Measurements from ENCODE around the gene LUM. TPM values are rescaled to one million over a fixed set of nuclear protein-coding genes. Genes with fewer than 3 reads are reported as not detected.

LUM gene
- total RNA-seq, result not detected in 2 replicates

DNA sequence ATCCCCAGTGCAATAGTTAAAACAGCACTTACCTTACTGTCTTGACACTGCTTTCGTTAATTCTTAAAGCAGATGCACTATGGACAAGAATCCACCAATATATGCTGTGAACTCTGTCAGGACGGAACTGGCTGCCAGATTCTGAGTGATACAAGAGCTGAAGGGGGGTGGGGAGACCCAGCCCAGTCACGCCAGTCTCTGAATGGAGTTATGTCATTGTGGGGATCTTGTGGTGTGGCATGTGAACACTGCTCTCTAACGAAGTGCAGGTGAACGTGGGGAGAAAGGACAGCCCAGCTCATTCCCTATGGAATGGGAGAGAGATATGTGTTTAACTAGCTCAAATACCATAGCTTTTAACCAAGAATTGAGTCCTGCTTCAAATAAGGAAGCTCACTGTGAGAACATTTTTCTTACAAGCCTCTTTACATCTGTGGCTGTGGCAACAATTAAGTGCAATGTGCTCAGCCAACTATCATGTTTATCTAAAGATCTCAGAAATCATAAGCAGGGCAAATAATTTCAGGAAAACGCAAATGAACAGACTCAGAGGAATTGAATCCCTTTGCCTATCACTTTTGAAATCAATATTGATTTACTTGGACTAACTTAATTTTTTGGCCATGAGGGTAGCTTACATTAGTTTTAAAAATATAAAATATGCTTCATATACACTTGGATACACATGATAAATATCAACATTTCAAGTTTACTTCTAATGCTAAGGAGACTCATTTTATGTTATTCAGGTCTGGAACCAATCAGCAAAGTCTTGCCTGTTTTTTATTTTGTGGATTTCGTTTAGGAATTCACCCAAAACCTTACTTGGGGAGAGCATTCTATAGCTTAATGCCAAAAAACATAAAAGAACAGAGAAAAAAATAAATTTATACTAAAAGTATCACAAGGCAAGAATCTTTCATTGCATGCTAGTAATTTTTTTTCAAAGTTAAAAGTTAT, at the start of gene LUM:
TSS of gene LUM (minus strand) at position 129 of the 960 bp plus-strand sequence. CDS start 2,515 bp downstream, outside the sequence.
- ChIA-PET POLR2A (no interaction called here), CTCF (no interaction called here)
- TF ChIP-seq, protein P1, sequence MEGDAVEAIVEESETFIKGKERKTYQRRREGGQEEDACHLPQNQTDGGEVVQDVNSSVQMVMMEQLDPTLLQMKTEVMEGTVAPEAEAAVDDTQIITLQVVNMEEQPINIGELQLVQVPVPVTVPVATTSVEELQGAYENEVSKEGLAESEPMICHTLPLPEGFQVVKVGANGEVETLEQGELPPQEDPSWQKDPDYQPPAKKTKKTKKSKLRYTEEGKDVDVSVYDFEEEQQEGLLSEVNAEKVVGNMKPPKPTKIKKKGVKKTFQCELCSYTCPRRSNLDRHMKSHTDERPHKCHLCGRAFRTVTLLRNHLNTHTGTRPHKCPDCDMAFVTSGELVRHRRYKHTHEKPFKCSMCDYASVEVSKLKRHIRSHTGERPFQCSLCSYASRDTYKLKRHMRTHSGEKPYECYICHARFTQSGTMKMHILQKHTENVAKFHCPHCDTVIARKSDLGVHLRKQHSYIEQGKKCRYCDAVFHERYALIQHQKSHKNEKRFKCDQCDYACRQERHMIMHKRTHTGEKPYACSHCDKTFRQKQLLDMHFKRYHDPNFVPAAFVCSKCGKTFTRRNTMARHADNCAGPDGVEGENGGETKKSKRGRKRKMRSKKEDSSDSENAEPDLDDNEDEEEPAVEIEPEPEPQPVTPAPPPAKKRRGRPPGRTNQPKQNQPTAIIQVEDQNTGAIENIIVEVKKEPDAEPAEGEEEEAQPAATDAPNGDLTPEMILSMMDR (IDR thresholded peaks at IDR 0.05), result no peak
- DNase-seq, result no peak
- intact Hi-C loops (cut with micrococcal nuclease), result no loop called here
- no peaks in the 10 kb centered on the region for H3K27me3 Mint-ChIP-seq
- H3K9me3 Mint-ChIP-seq, result no peaks in the 10 kb centered on the region
- no peak within 1 kb of the TSS for H3K4me3 Mint-ChIP-seq
- no peaks in the 10 kb centered on the region for H3K36me3 Mint-ChIP-seq (ENCODE audit: low read depth)
- H3K27ac Mint-ChIP-seq, result no peak within 1 kb of the TSS
- H3K4me1 Mint-ChIP-seq, result no peaks in the 10 kb centered on the region
- no peak for ATAC-seq (ENCODE audit: low read depth)

DNA sequence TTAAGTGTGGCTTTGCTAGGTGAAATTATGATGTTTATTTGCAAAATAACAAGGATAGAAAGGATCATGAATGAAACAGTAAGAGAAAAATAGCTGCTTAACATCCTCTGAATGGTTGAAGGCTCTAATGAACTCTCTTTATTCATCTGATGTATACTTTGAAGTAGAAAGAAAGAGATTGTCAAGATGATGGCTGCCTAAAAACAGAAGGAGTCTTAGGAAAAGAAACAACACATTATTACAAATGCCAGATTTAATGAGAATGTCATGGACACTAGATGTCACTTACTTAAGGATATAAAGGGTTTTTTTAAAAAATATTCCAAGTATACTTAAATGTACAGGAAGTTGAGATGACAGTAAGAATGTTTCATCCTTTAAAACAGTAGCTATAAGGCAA, 49.7 kb upstream of the LUM start:
- Mint-ChIP-seq H3K9me3 (no peaks in the 10 kb centered on the region), H3K27me3 (no peaks in the 10 kb centered on the region), H3K4me1 (no peaks in the 10 kb centered on the region), H3K36me3 (ENCODE audit: low read depth) (no peaks in the 10 kb centered on the region), H3K27ac (no peak overlapping the region), H3K4me3 (no peak overlapping the region)
- POLR2A ChIA-PET, result no interaction called here
- TF ChIP-seq, protein P1 (IDR thresholded peaks at IDR 0.05), result no peak
- DNase-seq (no peak), ATAC-seq (ENCODE audit: low read depth) (no peak)
- CTCF ChIA-PET, result no interaction called here
- intact Hi-C loops (cut with micrococcal nuclease), result no loop called here

GRCh38 chr12:91155990-91156389, 44.7 kb upstream of the LUM start:
- no peak for DNase-seq
- intact Hi-C loops (cut with micrococcal nuclease), result no loop called here
- no peaks in the 10 kb centered on the region for H3K4me1 Mint-ChIP-seq
- ChIA-PET CTCF (no interaction called here), POLR2A (no interaction called here)
- no peaks in the 10 kb centered on the region for H3K36me3 Mint-ChIP-seq (ENCODE audit: low read depth)
- H3K27ac Mint-ChIP-seq, result no peak overlapping the region
- TF ChIP-seq, protein P1 (IDR thresholded peaks at IDR 0.05), result no peak
- ATAC-seq (ENCODE audit: low read depth), result no peak
- peaks cover 2% of the 10 kb centered on the region for H3K9me3 Mint-ChIP-seq
- no peaks in the 10 kb centered on the region for H3K27me3 Mint-ChIP-seq
- no peak overlapping the region for H3K4me3 Mint-ChIP-seq

DNA sequence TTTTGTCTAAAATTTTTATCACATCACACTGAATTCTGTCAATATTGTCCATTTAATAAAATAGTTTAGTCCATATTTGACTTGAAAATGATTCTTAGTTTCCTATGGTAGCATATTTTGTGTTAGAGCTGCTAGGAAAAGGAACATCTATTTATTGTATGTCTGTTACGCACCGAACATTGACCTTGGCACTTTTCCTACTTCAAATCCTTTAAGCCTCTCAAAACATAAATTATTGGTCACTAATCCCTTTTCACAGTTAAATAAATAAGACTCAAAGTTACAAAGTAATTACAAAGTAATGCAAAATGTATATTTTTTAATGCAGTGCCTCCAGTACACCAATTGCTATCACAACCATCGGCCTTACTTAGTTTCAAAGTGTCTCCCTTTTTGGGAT, 42.8 kb upstream of the LUM start:
- TF ChIP-seq, protein P1 (IDR thresholded peaks at IDR 0.05), result no peak
- no peak overlapping the region for H3K4me3 Mint-ChIP-seq
- ChIA-PET POLR2A (no interaction called here), CTCF (no interaction called here)
- H3K4me1 Mint-ChIP-seq, result no peaks in the 10 kb centered on the region
- peaks cover 2% of the 10 kb centered on the region for H3K9me3 Mint-ChIP-seq
- no peak for ATAC-seq (ENCODE audit: low read depth)
- intact Hi-C loops (cut with micrococcal nuclease), result no loop called here
- no peak overlapping the region for H3K27ac Mint-ChIP-seq
- H3K36me3 Mint-ChIP-seq (ENCODE audit: low read depth), result no peaks in the 10 kb centered on the region
- DNase-seq, result no peak
- H3K27me3 Mint-ChIP-seq, result no peaks in the 10 kb centered on the region

DNA sequence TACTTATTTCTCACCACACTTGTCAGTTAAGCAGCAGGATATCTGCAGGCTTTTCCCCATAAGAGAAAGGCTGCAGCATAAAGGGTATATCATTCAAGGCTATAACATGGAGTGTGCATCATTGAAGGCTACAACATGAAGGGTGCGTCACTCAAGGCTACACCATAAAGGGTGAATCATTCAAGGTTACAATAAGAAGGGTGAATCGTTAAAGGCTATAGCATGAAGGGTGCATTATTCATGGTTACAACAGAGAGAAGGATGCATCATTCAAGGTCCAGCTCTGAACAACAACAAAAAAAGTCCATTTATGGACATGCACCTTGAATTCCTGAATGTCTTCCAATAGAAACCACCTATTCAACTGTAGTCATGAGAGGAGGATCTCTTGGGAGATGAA, 32.8 kb upstream of the LUM start:
- ChIA-PET POLR2A (no interaction called here), CTCF (no interaction called here)
- Mint-ChIP-seq H3K27ac (no peak overlapping the region), H3K4me1 (no peaks in the 10 kb centered on the region), H3K9me3 (no peaks in the 10 kb centered on the region), H3K4me3 (no peak overlapping the region), H3K36me3 (ENCODE audit: low read depth) (no peaks in the 10 kb centered on the region), H3K27me3 (no peaks in the 10 kb centered on the region)
- TF ChIP-seq, protein P1 (IDR thresholded peaks at IDR 0.05), result no peak
- intact Hi-C loops (cut with micrococcal nuclease), result no loop called here
- ATAC-seq (ENCODE audit: low read depth), result no peak
- DNase-seq, result no peak
